Gastrocnemius medialis (tissue), 4 donors: ENCODE data around the gene ZNF766. TPM values are rescaled to one million over a fixed set of nuclear protein-coding genes. Genes with fewer than 3 reads are reported as not detected.

Experiments used
- ATAC-seq, 2 donors: fragments of 150-250 bp; one replicate each; pipeline ENCODE4 v1.9.1; 2016
- DNase-seq, 2 donors: peaks; one replicate each; pipeline ENCODE4 v3.0.0-alpha.2; 2019
- H3K27ac ChIP-seq, 4 donors: fragments of 200-600 bp; sonication (generic); 1 replicate in 1 of 4; 2 replicates in 3 of 4; pipeline ENCODE4 v1.5.1; 2016 to 2018; ENCODE audit warnings: mild to moderate bottlenecking in 2 of 4, moderate library complexity in 1 of 4
- H3K27me3 ChIP-seq, 3 donors: fragments of 200-600 bp; sonication (generic) in 2 of 3; 1 replicate in 1 of 3; 2 replicates in 2 of 3; pipeline versions ENCODE4 v1.5.1 to v1.6.0; 2016 to 2019; ENCODE audit warnings: mild to moderate bottlenecking in 1 of 3, moderate library complexity in 1 of 3
- H3K36me3 ChIP-seq, 2 donors: fragments of 200-600 bp; sonication (generic) in 1 of 2; one replicate each; pipeline ENCODE4 v1.5.1; 2017 to 2018
- H3K4me1 ChIP-seq, 2 donors: fragments of 200-600 bp; sonication (generic) in 1 of 2; one replicate each; pipeline ENCODE4 v1.5.1; 2016 to 2017; ENCODE audit warnings: mild to moderate bottlenecking in 2 of 2
- H3K4me3 ChIP-seq, 4 donors: fragments of 200-600 bp; sonication (generic) in 3 of 4; 1 replicate in 1 of 4; 2 replicates in 3 of 4; pipeline ENCODE4 v1.5.1; 2016 to 2019; ENCODE audit warnings: mild to moderate bottlenecking in 2 of 4
- H3K9me3 ChIP-seq, 3 donors: fragments of 200-600 bp; sonication (generic) in 2 of 3; 1 replicate in 1 of 3; 2 replicates in 2 of 3; pipeline ENCODE4 v1.5.1; 2016 to 2019
- CTCF ChIP-seq, 5 experiments: fragments of 450-650 bp in 3 of 5; fragments of 200-600 bp in 2 of 5; sonication (generic) in 2 of 5; IDR thresholded peaks in 4 of 5; conservative IDR thresholded peaks in 1 of 5; 1 replicate in 4 of 5; 2 replicates in 1 of 5; pipeline ENCODE4 v1.5.1; 2016 to 2019; ENCODE audit warnings: antibody characterized with exemption in 5 of 5, mild to moderate bottlenecking in 3 of 5, moderate library complexity in 3 of 5
- POLR2A ChIP-seq, 2 donors: fragments of 450-650 bp; IDR thresholded peaks; one replicate each; pipeline ENCODE4 v1.6.1; 2017; ENCODE audit warnings: antibody characterized with exemption in 2 of 2, mild to moderate bottlenecking in 2 of 2, moderate library complexity in 2 of 2
- in situ Hi-C, 4 donors: fragments of 200-750 bp; cut with MboI; loops; one replicate each; pipeline versions ENCODE4 v1.15.0 to v1.8.0; 2017; ENCODE audit warnings: low sequenced_read_pairs in 4 of 4
- intact Hi-C: fragments of 100-400 bp; cut with DNase I; formaldehyde crosslinking; loops from one replicate; pipeline ENCODE4 v1.15.1; 2023; ENCODE audit warnings: low total_unique reads
- total RNA-seq, 4 donors: library from RNA; depleted of rRNA; stranded (reverse); fragments of >200 nt; gene quantifications; one replicate each; pipeline versions ENCODE4 v1.1.0 to v1.2.3, GENCODE V29; 2016

ZNF766 gene
- total RNA-seq, 4 donors from 2014 or later: 6.6 to 11.6 (median 7.7) TPM

- peak overlapping the region; percentile 72 to 94 (median 82) for H3K4me3 ChIP-seq
- peaks cover 5 to 7% of the 10 kb centered on the region in 2 donors for H3K4me1 ChIP-seq
- DNase-seq (no peak), ATAC-seq (peak; percentile 16 to 23)
- H3K36me3 ChIP-seq: peaks cover 5 to 36% of the 10 kb centered on the region in 2 donors
- no peaks in the 10 kb centered on the region for H3K9me3 ChIP-seq
- no peaks in the 10 kb centered on the region for H3K27me3 ChIP-seq
- in situ Hi-C loops (no loop called here), intact Hi-C loops (loop anchor here (2.0 to 5.0 kb wide), 2 partner anchors 74 to 231 kb away; partner anchors contain the start of gene ZNF808)
- no peak for TF ChIP-seq CTCF (IDR thresholded peaks at IDR 0.05 in 4 of 5, conservative IDR thresholded peaks at IDR 0.05 in 1 of 5)
- TF ChIP-seq POLR2A (IDR thresholded peaks at IDR 0.05): no peak
- H3K27ac ChIP-seq: peak overlapping the region; percentile 80 to 93 (median 86)
Observed at GRCh38 chr19:52296400-52296772, 27.0 kb downstream of the ZNF766 start.

- DNase-seq (peak; percentile 58 to 70), ATAC-seq (peak; percentile 93 to 94)
- Histone ChIP-seq H3K27ac (peak within 1 kb of the TSS; percentile 90 to 94 (median 92)), H3K4me1 (peaks cover 5 to 7% of the 10 kb centered on the region in 2 donors), H3K4me3 (peak within 1 kb of the TSS; percentile 81 to 94 (median 86)), H3K9me3 (no peaks in the 10 kb centered on the region), H3K36me3 (peaks cover 5 to 36% of the 10 kb centered on the region in 2 donors), H3K27me3 (no peaks in the 10 kb centered on the region)
- in situ Hi-C loops (no loop called here), intact Hi-C loops (loop anchor here (1.0 to 5.0 kb wide), 4 partner anchors 27 to 230 kb away; partner anchors contain the start of genes ZNF610 and ZNF808)
- peak in 1 of 5 experiments; percentile 13 for TF ChIP-seq CTCF (IDR thresholded peaks at IDR 0.05 in 4 of 5, conservative IDR thresholded peaks at IDR 0.05 in 1 of 5)
- peak; percentile 60 to 73 for TF ChIP-seq POLR2A (IDR thresholded peaks at IDR 0.05)
Observed at GRCh38 chr19:52296773-52297600, 27.6 kb downstream of the ZNF766 start, which contains the start of gene ZNF480. Gene ZNF480 (plus strand): TSS chr19:52297169. CDS start chr19:52300413, 3,244 bp downstream.

- TF ChIP-seq CTCF (IDR thresholded peaks at IDR 0.05 in 4 of 5, conservative IDR thresholded peaks at IDR 0.05 in 1 of 5) (no peak), POLR2A (IDR thresholded peaks at IDR 0.05) (no peak)
- DNase-seq (no peak), ATAC-seq (no peak)
- Histone ChIP-seq H3K4me1 (peaks cover 5 to 7% of the 10 kb centered on the region in 2 donors), H3K9me3 (no peaks in the 10 kb centered on the region), H3K27ac (peak overlapping the region; percentile 88 to 94 (median 92)), H3K27me3 (no peaks in the 10 kb centered on the region), H3K4me3 (peak overlapping the region; percentile 54 to 94 (median 84)), H3K36me3 (peaks cover 5 to 41% of the 10 kb centered on the region in 2 donors)
- in situ Hi-C loops (no loop called here), intact Hi-C loops (loop anchor here (1.0 to 5.0 kb wide), 5 partner anchors 27 to 304 kb away; partner anchors contain the start of genes ZNF610 and ZNF808)
Observed at GRCh38 chr19:52297601-52298364, 28.4 kb downstream of the ZNF766 start.

GRCh38 chr19:52307275-52307674 is 37.9 kb downstream of the ZNF766 start:
- no peak for ATAC-seq
- Histone ChIP-seq H3K27ac (no peak overlapping the region), H3K36me3 (peaks cover 10 to 98% of the 10 kb centered on the region in 2 donors), H3K4me1 (no peaks in the 10 kb centered on the region), H3K4me3 (peak overlapping the region in 1 of 4 donors; percentile 46), H3K27me3 (no peaks in the 10 kb centered on the region), H3K9me3 (peaks cover 5 to 64% (median 23%) of the 10 kb centered on the region in 3 donors)
- intact Hi-C loops: no loop called here
- in situ Hi-C loops: no loop called here
- TF ChIP-seq POLR2A (IDR thresholded peaks at IDR 0.05) (no peak), CTCF (IDR thresholded peaks at IDR 0.05 in 4 of 5, conservative IDR thresholded peaks at IDR 0.05 in 1 of 5) (no peak)
- DNase-seq: no peak
